Activated T-helper 1 cell treated with anti-CD3 and anti-CD28 coated beads, Interleukin-12 subunit alpha, Interleukin-12 subunit beta, Interleukin-2, Interleukin-4 antibody, amounts not matched to agents 30 ng/mL and 10 ng/mL and 1 ng/mL, durations not matched to agents 14 hours and 24 hours and 36 hours (primary cell): ENCODE data around the gene CCDC97. TPM values are rescaled to one million over a fixed set of nuclear protein-coding genes. Genes with fewer than 3 reads are reported as not detected.

Source experiments
- DNase-seq: peaks from one replicate; pipeline ENCODE4 v3.0.0; 2021; ENCODE audit warnings: low spot score
- H3K27ac Mint-ChIP-seq: one replicate; pipeline ENCODE4 v1.8.0; 2021; ENCODE audit warnings: mild to moderate bottlenecking, mixed read lengths
- H3K27me3 Mint-ChIP-seq: one replicate; pipeline ENCODE4 v1.8.0; 2022; ENCODE audit warnings: mild to moderate bottlenecking, moderate library complexity, mixed read lengths; ENCODE audit not compliant: insufficient read depth
- H3K36me3 Mint-ChIP-seq: one replicate; pipeline ENCODE4 v1.8.0; 2021; ENCODE audit warnings: low read depth, mixed read lengths
- H3K4me1 Mint-ChIP-seq: one replicate; pipeline ENCODE4 v1.8.0; 2021; ENCODE audit warnings: low read depth, mixed read lengths
- H3K4me3 Mint-ChIP-seq: one replicate; pipeline ENCODE4 v1.8.0; 2021; ENCODE audit warnings: mild to moderate bottlenecking, moderate library complexity, mixed read lengths
- H3K9me3 Mint-ChIP-seq: one replicate; pipeline ENCODE4 v1.8.0; 2021; ENCODE audit warnings: mixed read lengths
- intact Hi-C: fragments of 100-400 bp; cut with micrococcal nuclease; formaldehyde crosslinking; loops from one replicate; pipeline ENCODE4 v1.15.1; 2024
- total RNA-seq: library from RNA; stranded (reverse); gene quantifications from 2 replicates; pipeline ENCODE4 v1.2.3, GENCODE V29; 2022

Gene CCDC97
- total RNA-seq, 1 donor from 2014 or later: 36.1 TPM

GRCh38 chr19:41302624-41303351 is 7.2 kb upstream of the CCDC97 start:
- Mint-ChIP-seq H3K27ac (peak overlapping the region; percentile 100), H3K36me3 (peaks cover 66% of the 10 kb centered on the region), H3K4me3 (peak overlapping the region; percentile 80), H3K9me3 (no peaks in the 10 kb centered on the region), H3K4me1 (peaks cover 90% of the 10 kb centered on the region), H3K27me3 (no peaks in the 10 kb centered on the region)
- intact Hi-C loops: loop anchor here (1.0 kb wide), 1 partner anchor 39 kb away; no protein-coding TSS in a partner anchor
- DNase-seq: peak; percentile 58

- H3K4me1 Mint-ChIP-seq: peaks cover 90% of the 10 kb centered on the region
- no peaks in the 10 kb centered on the region for H3K27me3 Mint-ChIP-seq
- peaks cover 57% of the 10 kb centered on the region for H3K36me3 Mint-ChIP-seq
- peak overlapping the region; percentile 100 for H3K27ac Mint-ChIP-seq
- H3K4me3 Mint-ChIP-seq: peak overlapping the region; percentile 80
- no peaks in the 10 kb centered on the region for H3K9me3 Mint-ChIP-seq
- DNase-seq: no peak
- intact Hi-C loops: no loop called here
Observed at GRCh38 chr19:41303954-41304353, 6.0 kb upstream of the CCDC97 start.

- no peaks in the 10 kb centered on the region for H3K9me3 Mint-ChIP-seq
- peaks cover 54% of the 10 kb centered on the region for H3K36me3 Mint-ChIP-seq
- peak overlapping the region; percentile 68 for H3K27ac Mint-ChIP-seq
- no peaks in the 10 kb centered on the region for H3K27me3 Mint-ChIP-seq
- H3K4me1 Mint-ChIP-seq: peaks cover 85% of the 10 kb centered on the region
- peak overlapping the region; percentile 80 for H3K4me3 Mint-ChIP-seq
- intact Hi-C loops: loop anchor here (5.0 kb wide), 5 partner anchors 92 to 333 kb away; partner anchors contain the start of genes BCKDHA, DMAC2 and EXOSC5
- no peak for DNase-seq
Observed at GRCh38 chr19:41304706-41305483, 5.1 kb upstream of the CCDC97 start.

- Mint-ChIP-seq H3K36me3 (peaks cover 51% of the 10 kb centered on the region), H3K27ac (peak overlapping the region; percentile 94), H3K9me3 (no peaks in the 10 kb centered on the region), H3K4me3 (peak overlapping the region; percentile 71), H3K27me3 (no peaks in the 10 kb centered on the region), H3K4me1 (peaks cover 81% of the 10 kb centered on the region)
- intact Hi-C loops: loop anchor here (5.0 kb wide), 5 partner anchors 91 to 334 kb away; partner anchors contain the start of genes BCKDHA, DMAC2 and EXOSC5
- no peak for DNase-seq
Observed at GRCh38 chr19:41305927-41306793, 3.8 kb upstream of the CCDC97 start.

- Mint-ChIP-seq H3K4me3 (peak overlapping the region; percentile 71), H3K27me3 (no peaks in the 10 kb centered on the region), H3K4me1 (peaks cover 78% of the 10 kb centered on the region), H3K27ac (peak overlapping the region; percentile 94), H3K9me3 (no peaks in the 10 kb centered on the region), H3K36me3 (peaks cover 44% of the 10 kb centered on the region)
- no peak for DNase-seq
- intact Hi-C loops: loop anchor here (5.0 kb wide), 5 partner anchors 90 to 335 kb away; partner anchors contain the start of genes BCKDHA, DMAC2 and EXOSC5
Observed at GRCh38 chr19:41307090-41307875, 2.7 kb upstream of the CCDC97 start.

GRCh38 chr19:41307954-41308449 is 2.0 kb upstream of the CCDC97 start:
- peak overlapping the region; percentile 94 for H3K27ac Mint-ChIP-seq
- intact Hi-C loops: loop anchor here (1.0 to 5.0 kb wide), 7 partner anchors 45 to 336 kb away; partner anchors contain the start of genes BCKDHA, DMAC2 and EXOSC5
- H3K27me3 Mint-ChIP-seq: no peaks in the 10 kb centered on the region
- peaks cover 38% of the 10 kb centered on the region for H3K36me3 Mint-ChIP-seq
- no peak for DNase-seq
- no peaks in the 10 kb centered on the region for H3K9me3 Mint-ChIP-seq
- H3K4me3 Mint-ChIP-seq: peak overlapping the region; percentile 95
- peaks cover 74% of the 10 kb centered on the region for H3K4me1 Mint-ChIP-seq

- Mint-ChIP-seq H3K9me3 (no peaks in the 10 kb centered on the region), H3K36me3 (peaks cover 43% of the 10 kb centered on the region), H3K27ac (peak overlapping the region; percentile 94), H3K4me3 (peak overlapping the region; percentile 95), H3K4me1 (peaks cover 77% of the 10 kb centered on the region), H3K27me3 (no peaks in the 10 kb centered on the region)
- DNase-seq: peak; percentile 85
- intact Hi-C loops: loop anchor here (1.0 to 5.0 kb wide), 7 partner anchors 45 to 336 kb away; partner anchors contain the start of genes BCKDHA, DMAC2 and EXOSC5
Observed at GRCh38 chr19:41308450-41309179, 1.4 kb upstream of the CCDC97 start.

GRCh38 chr19:41309180-41310032 is 566 bp upstream of the CCDC97 start:
- Mint-ChIP-seq H3K4me3 (peak overlapping the region; percentile 95), H3K9me3 (no peaks in the 10 kb centered on the region), H3K27me3 (no peaks in the 10 kb centered on the region), H3K4me1 (peaks cover 73% of the 10 kb centered on the region), H3K27ac (peak overlapping the region; percentile 94), H3K36me3 (peaks cover 40% of the 10 kb centered on the region)
- intact Hi-C loops: loop anchor here (1.0 to 5.0 kb wide), 7 partner anchors 18 to 337 kb away; partner anchors contain the start of genes BCKDHA, DMAC2 and EXOSC5
- no peak for DNase-seq

- peaks cover 59% of the 10 kb centered on the region for H3K4me1 Mint-ChIP-seq
- peak overlapping the region; percentile 18 for H3K27ac Mint-ChIP-seq
- H3K4me3 Mint-ChIP-seq: peak overlapping the region; percentile 95
- no peak for DNase-seq
- peaks cover 30% of the 10 kb centered on the region for H3K36me3 Mint-ChIP-seq
- no peaks in the 10 kb centered on the region for H3K9me3 Mint-ChIP-seq
- no peaks in the 10 kb centered on the region for H3K27me3 Mint-ChIP-seq
- intact Hi-C loops: no loop called here
Observed at GRCh38 chr19:41311072-41311471, 1.1 kb downstream of the CCDC97 start.

GRCh38 chr19:41311613-41312012 is 1.6 kb downstream of the CCDC97 start:
- Mint-ChIP-seq H3K9me3 (no peaks in the 10 kb centered on the region), H3K27ac (peak overlapping the region; percentile 64), H3K27me3 (no peaks in the 10 kb centered on the region), H3K4me3 (peak overlapping the region; percentile 95), H3K36me3 (peaks cover 31% of the 10 kb centered on the region), H3K4me1 (peaks cover 53% of the 10 kb centered on the region)
- intact Hi-C loops: no loop called here
- DNase-seq: no peak
